H1 (cell line): ENCODE measurements around the gene MMP17. TPM values are rescaled to one million over a fixed set of nuclear protein-coding genes. Genes with fewer than 3 reads are reported as not detected.

Experiments used
- CTCF ChIA-PET: fragments of 300-600 bp; sonication (Branson Sonifier 250); formaldehyde crosslinking; loops from one replicate; lab custom pipeline; 2021; ENCODE audit not compliant: partially characterized antibody; lab: Charles Lee
- POLR2A ChIA-PET: fragments of 300-600 bp; sonication (Branson Sonifier 250); formaldehyde crosslinking; loops from one replicate; lab custom pipeline; 2021; ENCODE audit warnings: inconsistent platforms; ENCODE audit not compliant: partially characterized antibody; lab: Charles Lee
- DNase-seq, 2 experiments: peaks; one replicate each; pipeline versions ENCODE4 v3.0.0 to v3.0.0-alpha.2; 2010 to 2022; ENCODE audit warnings: low spot score in 2 of 2, low read depth in 1 of 2, mixed read lengths in 1 of 2
- FAIRE-seq: peaks from 2 replicates; lab custom pipeline; 2011; peaks lifted over from hg19 to GRCh38; lab: Jason Lieb, UNC
- H2AFZ ChIP-seq: 2 replicates; pipeline ENCODE4 v1.8.1; 2012; ENCODE audit warnings: low read length, inconsistent platforms
- H2AK5ac ChIP-seq: 2 replicates; pipeline ENCODE4 v1.6.1; 2013; ENCODE audit warnings: low read depth, low read length
- H2BK120ac ChIP-seq: replicated peaks from 2 replicates; pipeline ENCODE3; 2013; ENCODE audit warnings: low read depth, low read length, inconsistent platforms
- H2BK12ac ChIP-seq: 2 replicates; pipeline ENCODE4 v1.6.1; 2013; ENCODE audit warnings: low read depth, low read length
- H2BK15ac ChIP-seq: 2 replicates; pipeline ENCODE4 v1.6.1; 2013; ENCODE audit warnings: low read length
- H2BK20ac ChIP-seq: 2 replicates; pipeline ENCODE4 v1.6.1; 2013; ENCODE audit warnings: low read length
- H2BK5ac ChIP-seq: 2 replicates; pipeline ENCODE4 v1.6.1; 2013; ENCODE audit warnings: low read depth, low read length
- H3K14ac ChIP-seq: 2 replicates; pipeline ENCODE4 v1.6.1; 2013; ENCODE audit warnings: inconsistent platforms; ENCODE audit not compliant: insufficient read length
- H3K18ac ChIP-seq: 2 replicates; pipeline ENCODE4 v1.6.1; 2013; ENCODE audit warnings: low read length; ENCODE audit errors: extremely low read depth
- H3K23ac ChIP-seq: 2 replicates; pipeline ENCODE4 v1.6.1; 2013; ENCODE audit warnings: inconsistent platforms; ENCODE audit not compliant: insufficient read length
- H3K23me2 ChIP-seq: 2 replicates; pipeline ENCODE4 v1.6.1; 2013; ENCODE audit warnings: low read depth, low read length
- H3K27ac ChIP-seq: 2 replicates; pipeline ENCODE4 v1.6.1; 2011; ENCODE audit warnings: low read depth, low read length, inconsistent platforms
- H3K27me3 ChIP-seq, 4 experiments: replicated peaks in 1 of 4; 1 replicate in 1 of 4; 2 replicates in 3 of 4; pipeline versions ENCODE4 v1.6.1 to v1.8.1; 2011 to 2013; ENCODE audit warnings: low read length in 3 of 4, mild to moderate bottlenecking in 3 of 4, inconsistent platforms in 2 of 4, mixed read lengths in 2 of 4, moderate library complexity in 1 of 4; ENCODE audit not compliant: control insufficient read depth in 3 of 4, insufficient read depth in 3 of 4; ENCODE audit errors: extremely low read depth in 1 of 4
- H3K36me3 ChIP-seq, 4 experiments: 2 replicates each; pipeline versions ENCODE4 v1.6.1 to v1.8.1; 2011 to 2013; ENCODE audit warnings: mild to moderate bottlenecking in 4 of 4, low read length in 3 of 4, moderate library complexity in 2 of 4, control low read depth in 1 of 4, inconsistent platforms in 1 of 4; ENCODE audit not compliant: insufficient read depth in 4 of 4, control insufficient read depth in 2 of 4
- H3K4ac ChIP-seq: replicated peaks from 2 replicates; pipeline ENCODE3; 2013; ENCODE audit warnings: low read length, low read depth, mixed read lengths, inconsistent platforms; ENCODE audit not compliant: insufficient read length
- H3K4me1 ChIP-seq, 4 experiments: replicated peaks in 1 of 4; 1 replicate in 1 of 4; 2 replicates in 3 of 4; pipeline versions ENCODE4 v1.6.1 to v1.8.1; 2011 to 2013; ENCODE audit warnings: low read length in 3 of 4, inconsistent platforms in 2 of 4, mixed read lengths in 1 of 4; ENCODE audit not compliant: insufficient read depth in 4 of 4, control insufficient read depth in 3 of 4
- H3K4me2 ChIP-seq, 2 experiments: 2 replicates each; pipeline versions ENCODE4 v1.6.1 to v1.8.1; 2011 to 2013; ENCODE audit warnings: low read depth in 2 of 2, low read length in 2 of 2, control low read depth in 1 of 2, inconsistent platforms in 1 of 2, mild to moderate bottlenecking in 1 of 2; ENCODE audit not compliant: insufficient read depth in 1 of 2
- H3K4me3 ChIP-seq, 4 experiments: fragments of 200-600, 300-600 bp in 1 of 4; sonication (generic), shearing (Covaris generic), sonication (Bioruptor Twin) in 1 of 4; 2 replicates each; pipeline versions ENCODE4 v1.5.1 to v1.8.1; 2011 to 2016; ENCODE audit warnings: low read length in 4 of 4, low read depth in 3 of 4, control low read depth in 2 of 4, inconsistent platforms in 2 of 4, mild to moderate bottlenecking in 2 of 4, mixed read lengths in 1 of 4, moderate library complexity in 1 of 4; ENCODE audit not compliant: insufficient read depth in 2 of 4; ENCODE audit errors: extremely low read depth in 1 of 4
- H3K56ac ChIP-seq: replicated peaks from 2 replicates; pipeline ENCODE3; 2013; ENCODE audit warnings: low read depth, mild to moderate bottlenecking, mixed read lengths, low read length, inconsistent platforms; ENCODE audit not compliant: insufficient read length
- H3K79me1 ChIP-seq: 2 replicates; pipeline ENCODE4 v1.6.1; 2013; ENCODE audit warnings: low read depth, low read length, control low read depth
- H3K79me2 ChIP-seq, 2 experiments: 2 replicates each; pipeline versions ENCODE4 v1.6.1 to v1.8.1; 2012 to 2013; ENCODE audit warnings: low read length in 2 of 2, mild to moderate bottlenecking in 2 of 2, inconsistent platforms in 1 of 2; ENCODE audit not compliant: insufficient read depth in 2 of 2, control insufficient read depth in 1 of 2
- H3K9ac ChIP-seq, 4 experiments: replicated peaks in 1 of 4; 1 replicate in 1 of 4; 2 replicates in 3 of 4; pipeline versions ENCODE4 v1.6.1 to v1.8.1; 2011 to 2013; ENCODE audit warnings: low read depth in 3 of 4, low read length in 3 of 4, control low read depth in 2 of 4, mild to moderate bottlenecking in 2 of 4, moderate library complexity in 2 of 4, inconsistent platforms in 1 of 4; ENCODE audit errors: extremely low read depth in 1 of 4
- H3K9me3 ChIP-seq, 2 experiments: 2 replicates each; pipeline versions ENCODE4 v1.6.1 to v1.8.1; 2012 to 2013; ENCODE audit warnings: mild to moderate bottlenecking in 2 of 2, moderate library complexity in 2 of 2, control low read depth in 1 of 2, inconsistent platforms in 1 of 2, low read depth in 1 of 2, low read length in 1 of 2, mixed read lengths in 1 of 2; ENCODE audit not compliant: insufficient read depth in 2 of 2
- H4K20me1 ChIP-seq, 2 experiments: replicated peaks in 1 of 2; 2 replicates each; pipeline versions ENCODE3 to v1.8.1; 2011 to 2013; ENCODE audit warnings: inconsistent platforms in 2 of 2, low read length in 2 of 2, mild to moderate bottlenecking in 1 of 2; ENCODE audit not compliant: insufficient read depth in 2 of 2, control insufficient read depth in 1 of 2
- H4K5ac ChIP-seq: 2 replicates; pipeline ENCODE4 v1.6.1; 2013; ENCODE audit warnings: low read length, low read depth, mixed read lengths, inconsistent platforms; ENCODE audit not compliant: insufficient read length
- H4K8ac ChIP-seq: 2 replicates; pipeline ENCODE4 v1.8.0; 2013; ENCODE audit warnings: mild to moderate bottlenecking, moderate library complexity, low read length, inconsistent platforms; ENCODE audit not compliant: insufficient read depth; ENCODE audit errors: extremely low read depth
- H4K91ac ChIP-seq: replicated peaks from 2 replicates; pipeline ENCODE3; 2013; ENCODE audit warnings: low read length, mixed read lengths, inconsistent platforms; ENCODE audit not compliant: insufficient read length
- ATF2 ChIP-seq: IDR thresholded peaks from 2 replicates; pipeline ENCODE4 v1.6.1; 2012; ENCODE audit warnings: low read length, inconsistent platforms
- BRCA1 ChIP-seq: IDR thresholded peaks from 2 replicates; pipeline ENCODE4 v1.6.1; 2012; ENCODE audit warnings: low read depth, low read length, improper control_type of control experiment
- CBX8 ChIP-seq: fragments of 300-800, 300-1000 bp; sonication (generic); IDR thresholded peaks from 2 replicates; pipeline ENCODE4 v1.7.1; 2016; ENCODE audit warnings: low read depth, low read length, borderline replicate concordance
- EGR1 ChIP-seq: IDR thresholded peaks from 2 replicates; pipeline ENCODE4 v1.6.1; 2011; ENCODE audit warnings: low read depth, low read length, borderline replicate concordance
- KDM1A ChIP-seq: fragments of 200-600, 300-600 bp; sonication (generic); IDR thresholded peaks from 2 replicates; pipeline ENCODE4 v1.7.1; 2016; ENCODE audit warnings: mild to moderate bottlenecking, low read length, borderline replicate concordance
- MAFK ChIP-seq: IDR thresholded peaks from 2 replicates; pipeline ENCODE4 v1.6.1; 2012; ENCODE audit warnings: low read depth, mild to moderate bottlenecking, improper control_type of control experiment, low read length
- NANOG ChIP-seq: IDR thresholded peaks from 2 replicates; pipeline ENCODE4 v1.6.1; 2011; ENCODE audit warnings: low read length, low read depth, mild to moderate bottlenecking, inconsistent platforms; ENCODE audit not compliant: insufficient read depth, poor library complexity, severe bottlenecking
- RXRA ChIP-seq: IDR thresholded peaks from 2 replicates; pipeline ENCODE4 v1.6.1; 2011; ENCODE audit warnings: low read depth, mild to moderate bottlenecking, low read length, moderate library complexity; ENCODE audit not compliant: insufficient read depth
- SIN3A ChIP-seq, 2 experiments: IDR thresholded peaks in 1 of 2; conservative IDR thresholded peaks in 1 of 2; 2 replicates each; pipeline ENCODE4 v1.6.1; 2011 to 2012; ENCODE audit warnings: low read length in 2 of 2, improper control_type of control experiment in 1 of 2, low read depth in 1 of 2, mild to moderate bottlenecking in 1 of 2
- SIX5 ChIP-seq: IDR thresholded peaks from 2 replicates; pipeline ENCODE4 v1.6.1; 2011; ENCODE audit warnings: mild to moderate bottlenecking, low read depth, low read length
- WGBS, 2 experiments: shearing (Covaris generic) in 1 of 2; methylation state at CpG; one replicate each; pipeline versions ENCODE4 v1.1.6 to v1.1.7; 2013 to 2015; ENCODE audit warnings: low lambda C conversion rate in 2 of 2, mixed read lengths in 2 of 2, inconsistent platforms in 1 of 2, low coverage in 1 of 2, missing lambda C conversion rate in 1 of 2; ENCODE audit not compliant: insufficient replicate concordance in 2 of 2, insufficient coverage in 1 of 2, insufficient read length in 1 of 2; ENCODE audit errors: extremely low coverage in 1 of 2, missing lambda C conversion rate in 1 of 2; 5-methylcytosine and 5-hydroxymethylcytosine counted together
- polyA plus RNA-seq, 7 experiments: library from polyadenylated mRNA; depleted of rRNA in 3 of 7; stranded (reverse) in 5 of 7; unstranded in 2 of 7; fragments of >200 nt in 5 of 7; fragments of 200-250 nt in 2 of 7; gene quantifications; 1 replicate in 5 of 7; 2 replicates in 1 of 7; 4 replicates in 1 of 7; pipeline versions ENCODE4 v1.2.1 to v1.2.3, GENCODE V29; 2011 to 2013; ENCODE audit warnings: missing spikeins in 2 of 7, mixed read lengths in 2 of 7
- total RNA-seq: library from RNA; stranded (reverse); fragmentation: NEBNext Ultra II Directional; extraction: Animal tissue kit (Norgen Biotek cat#: 25700); gene quantifications from 2 replicates; pipeline ENCODE4 v1.2.1, GENCODE V29; 2021

Gene MMP17
- total and polyA plus RNA-seq, 2 of the 8 experiments (the other 6 are each of a cell fraction or from before 2014, with no cell fraction given), result 41.3 to 53.8 TPM

- no peak overlapping the region for H2BK12ac ChIP-seq
- no peaks in the 10 kb centered on the region for H3K9me3 ChIP-seq
- WGBS, 2 experiments, result 92% methylated on average over 25 of the region's 25 CpGs; no CpG with 5 or more reads in 1 of the 2 experiments
- H4K5ac ChIP-seq, result no peak overlapping the region
- no peak overlapping the region for H3K4ac ChIP-seq
- no peaks in the 10 kb centered on the region for H3K23me2 ChIP-seq
- no peak overlapping the region for H2AFZ ChIP-seq
- no peaks in the 10 kb centered on the region for H3K4me1 ChIP-seq
- FAIRE-seq (no peak), DNase-seq (no peak)
- H2BK120ac ChIP-seq, result no peak overlapping the region
- ChIA-PET POLR2A (interaction anchor here (0.9 to 1.1 kb wide), 2 partner anchors 16 to 80 kb away, joined by 3 read pairs; partner anchors contain the start of gene MMP17), CTCF (interaction anchor here (1.0 to 2.1 kb wide), 5 partner anchors 9 to 177 kb away, joined by 3 to 5 read pairs (median 4); no protein-coding TSS in a partner anchor)
- no peak overlapping the region for H3K4me2 ChIP-seq
- no peak overlapping the region for H3K18ac ChIP-seq
- no peak overlapping the region for H3K27ac ChIP-seq
- no peak overlapping the region for H2AK5ac ChIP-seq
- H2BK5ac ChIP-seq, result no peak overlapping the region
- H3K23ac ChIP-seq, result no peak overlapping the region
- H3K56ac ChIP-seq, result no peak overlapping the region
- peaks cover 0 to 7% of the 10 kb centered on the region in 2 experiments for H4K20me1 ChIP-seq
- H3K4me3 ChIP-seq, result no peak overlapping the region
- no peak overlapping the region for H3K14ac ChIP-seq
- no peak overlapping the region for H4K8ac ChIP-seq
- no peak overlapping the region for H4K91ac ChIP-seq
- TF ChIP-seq MAFK (no peak), RXRA (no peak), SIX5 (no peak), SIN3A (conservative IDR thresholded peaks at IDR 0.05 in 1 of 2, IDR thresholded peaks at IDR 0.05 in 1 of 2; ENCODE audit: low read depth in 1 of 2, low read length in 2 of 2) (no peak), NANOG (no peak), EGR1 (no peak), KDM1A (no peak), BRCA1 (no peak), CBX8 (no peak), ATF2 (no peak)
- H3K36me3 ChIP-seq, result peaks cover 2 to 47% (median 14%) of the 10 kb centered on the region in 4 experiments; a peak in 6 of 8 replicates
- H3K79me2 ChIP-seq, result no peaks in the 10 kb centered on the region
- no peak overlapping the region for H3K9ac ChIP-seq
- no peak overlapping the region for H2BK15ac ChIP-seq
- no peaks in the 10 kb centered on the region for H3K79me1 ChIP-seq
- H2BK20ac ChIP-seq, result no peak overlapping the region
- H3K27me3 ChIP-seq, result no peaks in the 10 kb centered on the region
Measured at GRCh38 chr12:131844656-131845055, 16.5 kb downstream of the MMP17 start.
